HG02943 (cell line): ENCODE results near the gene DPM2.

Experiments
- ATAC-seq: cut with Tn5 transposase; IDR thresholded peaks from one replicate; pipeline ENCODE4 v1.9.1; 2021; ENCODE audit warnings: mild to moderate bottlenecking, low read depth, moderate library complexity; ENCODE audit not compliant: unreplicated experiment

The DPM2 gene

GRCh38 chr9:127940593-127940992 is 2.9 kb upstream of the DPM2 start:
- ATAC-seq = no peak

GRCh38 chr9:127938298-127938690 is 640 bp upstream of the DPM2 start:
- no peak for ATAC-seq

GRCh38 chr9:127937056-127937387 is 632 bp downstream of the DPM2 start:
- no peak for ATAC-seq

GRCh38 chr9:127936347-127936852 is 1.3 kb downstream of the DPM2 start:
- no peak for ATAC-seq

GRCh38 chr9:127935765-127936221 is 1.9 kb downstream of the DPM2 start:
- ATAC-seq = no peak

- no peak for ATAC-seq
Observed at GRCh38 chr9:127934986-127935385, 2.7 kb downstream of the DPM2 start.

GRCh38 chr9:127934248-127934647 is 3.4 kb downstream of the DPM2 start:
- no peak for ATAC-seq

GRCh38 chr9:127931092-127931881 is 6.4 kb downstream of the DPM2 start:
- peak; percentile 13 for ATAC-seq

GRCh38 chr9:127930231-127931091 is 7.2 kb downstream of the DPM2 start, which contains the start of gene PIP5KL1:
TSS of gene PIP5KL1 (minus strand) at chr9:127930777. CDS start at chr9:127930752, 25 bp downstream.
- ATAC-seq = peak; percentile 75

GRCh38 chr9:127929625-127929979 is 8.1 kb downstream of the DPM2 start:
- no peak for ATAC-seq

GRCh38 chr9:127928676-127929624 is 8.7 kb downstream of the DPM2 start:
- ATAC-seq = no peak

GRCh38 chr9:127927988-127928675 is 9.5 kb downstream of the DPM2 start:
- ATAC-seq = no peak

GRCh38 chr9:127927201-127927987 is 10.3 kb downstream of the DPM2 start:
- no peak for ATAC-seq

GRCh38 chr9:127926906-127927200 is 10.8 kb downstream of the DPM2 start:
- ATAC-seq = no peak

GRCh38 chr9:127925959-127926905 is 11.4 kb downstream of the DPM2 start:
- ATAC-seq = no peak

GRCh38 chr9:127924736-127925444 is 12.8 kb downstream of the DPM2 start:
- ATAC-seq = no peak

GRCh38 chr9:127923771-127924170 is 13.9 kb downstream of the DPM2 start:
- ATAC-seq = no peak
